HG02981 (cell line): ENCODE measurements around the gene ITIH5.

Experiments used
- ATAC-seq: cut with Tn5 transposase; IDR thresholded peaks from one replicate; pipeline ENCODE4 v1.9.1; 2021; ENCODE audit warnings: mild to moderate bottlenecking, moderate library complexity; ENCODE audit not compliant: unreplicated experiment

Gene ITIH5

DNA sequence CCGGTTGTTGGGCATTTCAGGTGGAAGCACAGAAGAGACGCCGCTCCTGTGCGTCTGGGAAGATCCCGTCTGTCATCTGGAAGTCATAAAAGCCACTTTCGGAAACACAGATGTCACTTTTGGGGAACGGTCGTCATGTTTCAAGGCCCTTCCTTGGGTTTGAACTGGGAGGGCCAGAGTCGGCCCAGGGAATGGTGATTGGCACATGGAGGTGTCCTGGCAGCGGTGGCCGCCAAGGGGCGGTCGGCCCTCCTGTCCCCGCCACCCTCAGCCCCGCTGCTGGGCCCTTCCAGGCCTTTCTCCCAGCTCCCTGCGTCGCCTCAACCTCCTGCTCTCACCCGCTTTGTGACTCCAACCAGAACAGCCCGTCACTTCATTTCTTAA lies 140.8 kb downstream of the ITIH5 start:
- no peak for ATAC-seq

DNA sequence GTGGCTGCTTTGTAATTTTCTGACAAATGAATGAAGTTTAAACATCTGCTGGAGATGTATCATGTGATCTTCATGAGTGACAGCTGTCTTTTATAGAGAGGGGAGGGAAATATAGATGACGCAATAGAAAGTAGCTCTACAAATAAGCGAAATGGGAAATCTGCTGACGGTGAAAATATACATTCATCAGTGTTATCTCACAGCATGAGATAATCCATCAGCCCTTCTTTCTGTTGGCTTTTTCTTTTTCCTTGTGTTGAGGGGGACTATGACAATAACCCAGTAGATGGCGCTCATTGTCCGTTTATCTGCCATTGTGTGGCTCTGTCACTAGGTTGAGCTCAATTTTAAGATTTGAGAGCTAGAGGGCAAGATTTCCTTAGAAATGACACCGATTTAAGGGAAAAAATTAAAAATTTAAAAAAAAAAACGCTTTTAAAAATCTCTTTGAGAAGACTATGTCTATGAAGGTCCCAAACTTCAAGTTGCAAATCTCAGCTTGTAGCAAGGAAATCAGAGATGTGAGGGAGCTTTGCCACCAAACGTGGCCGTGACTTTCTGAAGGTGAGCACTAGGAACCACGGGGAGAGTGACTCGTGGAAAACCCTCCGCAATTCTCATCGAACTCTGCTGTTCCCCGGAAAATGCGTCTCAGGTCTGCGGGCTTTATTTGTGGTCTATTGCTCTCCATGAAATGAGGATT lies 141.3 kb downstream of the ITIH5 start:
- peak; percentile 74 for ATAC-seq

DNA sequence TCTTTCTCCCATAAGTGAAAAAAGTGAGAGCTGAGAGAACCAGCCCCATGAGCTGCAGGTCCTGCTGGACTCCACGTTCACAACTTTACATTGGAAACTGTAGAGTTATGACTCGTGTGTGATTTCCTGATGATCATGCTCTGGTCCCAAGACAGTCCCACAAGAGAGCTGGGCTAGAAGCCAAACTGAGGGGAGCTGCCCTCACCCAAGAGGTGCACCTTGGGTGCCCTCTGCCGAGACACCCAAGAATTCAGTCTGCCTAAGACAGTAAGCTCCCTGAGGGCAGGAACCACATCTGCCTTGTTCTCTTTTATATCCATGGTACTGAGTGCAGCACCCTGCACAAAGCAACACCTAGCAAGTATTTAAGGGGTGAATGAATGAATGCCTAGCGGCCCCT lies 143.1 kb downstream of the ITIH5 start:
- no peak for ATAC-seq

DNA sequence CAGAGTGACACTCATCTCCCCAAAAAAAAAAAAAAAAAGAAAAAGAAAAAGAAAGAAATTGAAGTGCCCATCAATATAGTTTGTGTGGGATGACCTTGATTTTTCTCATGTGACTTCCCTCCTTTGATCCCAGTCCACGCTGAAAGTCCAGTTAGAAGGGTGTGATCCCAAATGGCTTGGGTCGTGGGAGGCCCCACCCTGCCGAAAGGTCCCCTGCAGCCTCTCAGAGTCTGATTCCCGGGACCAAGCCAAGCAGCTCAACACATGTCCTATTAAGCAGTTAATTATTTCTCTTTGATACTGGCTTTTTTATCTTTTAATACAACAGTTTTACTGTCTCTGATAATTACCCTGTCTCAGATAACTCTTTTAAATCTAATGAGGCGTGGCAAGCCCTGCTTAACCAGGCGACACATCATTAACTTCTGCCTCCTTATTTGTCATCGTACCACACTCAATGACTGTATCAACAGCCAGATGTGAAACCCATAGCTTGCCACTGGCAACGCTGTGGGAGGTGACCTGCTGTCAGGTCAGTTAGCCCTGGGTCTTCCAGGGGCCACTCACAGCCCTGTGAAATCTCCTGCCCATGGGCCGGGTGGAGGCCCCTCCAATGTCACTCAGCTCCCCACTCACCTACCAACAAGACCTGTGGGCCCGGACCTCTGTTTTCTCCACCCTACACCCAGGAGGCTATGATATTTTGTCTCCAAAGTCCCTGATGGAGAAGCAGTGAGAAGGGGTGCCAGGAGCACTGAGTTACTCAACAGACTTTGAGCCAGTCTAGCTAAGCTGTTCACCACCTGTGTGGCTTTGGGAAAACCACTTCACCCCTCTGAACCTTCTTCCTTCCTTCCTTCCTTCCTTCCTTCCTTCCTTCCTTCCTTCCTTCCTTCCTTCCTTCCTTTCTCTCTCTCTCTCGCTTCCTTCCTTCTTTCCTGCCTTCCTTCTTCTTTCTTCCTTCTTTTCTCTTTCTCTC lies 146.0 kb downstream of the ITIH5 start:
- ATAC-seq = peak; percentile 61

DNA sequence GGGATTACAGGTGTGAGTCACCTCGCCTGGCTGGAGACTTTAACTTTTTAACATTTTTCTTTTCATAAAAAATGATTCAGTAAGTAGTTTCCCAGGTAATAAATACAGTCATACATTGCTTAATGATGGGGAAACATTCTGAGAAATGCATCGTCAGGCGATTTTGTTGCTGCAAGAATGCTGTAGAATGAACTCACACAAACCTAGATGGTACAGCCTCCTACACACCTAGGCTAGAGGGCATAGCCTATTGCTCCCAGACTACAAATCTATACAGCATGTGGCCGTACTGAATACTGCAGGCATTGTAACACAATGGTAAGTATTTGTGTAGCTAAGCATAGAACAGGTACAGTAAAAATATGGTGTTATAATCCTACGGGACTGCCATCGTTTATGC lies 147.4 kb downstream of the ITIH5 start:
- peak; percentile 46 for ATAC-seq

DNA sequence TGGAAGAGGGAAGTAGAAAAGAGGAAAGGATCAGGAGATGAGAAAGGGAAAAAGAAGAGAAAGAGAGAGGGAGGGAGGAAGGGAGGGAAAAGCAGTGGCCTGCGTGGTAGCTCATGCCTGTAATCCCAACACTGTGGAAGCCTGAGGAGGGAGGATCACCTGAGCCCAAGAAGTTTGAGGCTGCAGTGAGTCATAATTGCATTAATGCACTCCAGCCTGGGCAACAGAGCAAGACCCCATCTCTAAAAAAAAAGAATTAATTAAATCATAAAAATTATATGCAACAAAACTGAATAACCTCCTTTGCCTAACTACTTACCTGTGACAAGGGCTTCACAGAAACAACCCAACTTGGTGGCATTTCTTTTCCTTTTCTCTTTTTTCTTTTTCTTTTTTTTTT lies 148.1 kb downstream of the ITIH5 start:
- no peak for ATAC-seq

DNA sequence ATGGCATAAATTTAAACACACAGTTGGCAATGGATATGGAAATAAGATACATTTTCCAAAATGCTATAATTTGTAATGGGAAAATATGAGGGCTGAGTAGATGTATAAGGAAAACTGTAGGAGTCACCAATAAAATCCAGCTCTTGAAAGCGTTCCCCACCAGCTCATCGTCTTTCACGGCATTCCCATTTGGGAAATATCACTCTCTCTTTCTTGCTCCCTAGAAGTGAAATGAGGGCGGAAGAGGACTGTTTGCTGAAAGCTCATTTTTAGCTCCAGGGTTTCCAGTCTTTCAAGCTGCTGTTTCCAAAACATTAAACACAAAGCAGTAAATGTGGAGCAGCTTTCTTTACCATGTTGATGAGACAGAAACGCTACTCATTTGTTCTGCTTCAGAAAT lies 151.3 kb downstream of the ITIH5 start:
- no peak for ATAC-seq

DNA sequence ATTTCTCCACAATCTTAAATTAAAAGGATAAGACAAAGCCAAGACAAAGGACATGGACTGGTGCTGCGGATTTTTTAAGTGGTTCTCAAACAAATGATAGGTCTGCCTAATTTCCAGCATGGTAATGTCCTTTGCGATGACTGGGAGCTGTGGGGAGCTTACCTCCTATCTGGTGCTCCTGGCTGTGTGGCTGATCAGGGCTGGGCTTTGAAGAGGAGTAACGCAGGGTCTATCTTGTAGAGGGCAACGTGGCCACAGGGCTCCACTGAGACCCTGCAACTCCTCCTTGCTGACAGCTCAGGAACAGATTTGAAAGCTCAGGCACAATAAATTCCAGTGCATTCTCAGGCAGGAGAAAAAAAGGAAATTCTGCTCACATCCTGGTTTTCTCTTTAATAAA lies 152.8 kb downstream of the ITIH5 start:
- ATAC-seq = no peak

DNA sequence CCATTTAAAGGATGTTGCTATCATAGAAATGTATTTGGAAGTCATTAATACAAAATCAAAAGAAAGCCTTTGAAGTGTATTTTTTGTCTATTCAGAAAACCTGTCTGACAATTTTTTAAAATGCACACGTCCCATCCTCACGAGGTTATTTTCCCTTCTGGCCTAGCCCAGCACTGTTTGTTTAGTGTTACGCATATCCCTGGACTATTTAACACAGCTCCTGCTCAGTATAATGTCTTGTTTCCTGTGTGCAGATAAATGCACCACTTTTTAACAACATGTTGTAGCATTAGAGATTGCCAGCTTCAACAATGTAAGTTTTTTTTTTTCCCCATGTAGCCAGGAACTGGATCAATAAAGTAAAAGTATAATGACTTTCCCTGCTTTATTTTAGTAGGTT lies 153.3 kb downstream of the ITIH5 start:
- no peak for ATAC-seq

DNA sequence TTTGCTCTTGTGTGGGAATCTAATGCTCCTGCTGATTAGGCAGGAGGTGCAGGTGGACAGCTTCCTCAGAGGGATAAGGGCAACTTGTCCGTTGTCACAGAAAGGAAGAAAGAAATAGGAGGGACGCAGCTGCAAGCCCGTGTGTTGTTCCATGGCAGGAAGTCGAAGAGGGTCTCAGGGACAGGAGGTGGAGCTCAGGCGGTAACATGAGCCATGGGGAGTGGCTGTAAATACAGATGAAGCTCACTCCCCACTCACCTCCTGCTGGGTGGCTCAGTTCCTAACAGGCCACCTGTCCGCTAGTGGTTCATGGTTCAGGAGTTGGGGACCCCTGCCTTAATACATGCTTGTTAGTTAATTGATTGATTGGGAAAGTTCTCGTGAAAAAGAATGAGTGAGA lies 154.3 kb downstream of the ITIH5 start:
- ATAC-seq = peak; percentile 38

DNA sequence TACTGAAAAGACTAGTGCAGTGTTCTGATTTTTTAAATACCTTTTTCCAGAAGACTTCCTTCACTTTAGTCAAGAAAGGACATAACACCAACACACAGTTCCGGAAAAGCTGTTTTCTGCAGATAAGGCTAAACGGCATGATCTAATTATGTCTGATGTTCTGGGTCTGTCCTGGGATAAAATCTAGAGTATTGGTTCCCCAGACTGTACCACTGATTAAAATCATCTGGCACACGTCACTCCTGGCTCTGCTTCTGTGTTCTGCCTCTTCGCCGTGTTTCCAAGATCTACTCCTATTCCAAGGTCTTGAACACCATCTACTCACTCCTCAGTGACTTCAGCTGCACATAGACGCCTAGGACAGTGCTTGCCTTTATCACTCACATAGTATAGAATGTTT lies 155.2 kb downstream of the ITIH5 start:
- no peak for ATAC-seq
